Neural crest cell (in vitro differentiated cells): Measurements from ENCODE around the gene SNRPF. TPM values are rescaled to one million over a fixed set of nuclear protein-coding genes. Genes with fewer than 3 reads are reported as not detected.

ENCODE experiments used
- DNase-seq: peaks from one replicate; pipeline ENCODE4 v3.0.0; 2021; ENCODE audit warnings: low read depth, mixed read lengths, low spot score
- H3K27ac Mint-ChIP-seq: one replicate; pipeline ENCODE4 v1.8.0; 2021; ENCODE audit warnings: mild to moderate bottlenecking, mixed read lengths; ENCODE audit not compliant: unreplicated experiment
- H3K27me3 Mint-ChIP-seq: 2 replicates; pipeline ENCODE4 v1.8.0; 2021; ENCODE audit warnings: low read depth, mild to moderate bottlenecking, mixed read lengths
- H3K36me3 Mint-ChIP-seq: 2 replicates; pipeline ENCODE4 v1.8.0; 2021; ENCODE audit warnings: low read depth, mild to moderate bottlenecking, mixed read lengths
- H3K4me1 Mint-ChIP-seq: 2 replicates; pipeline ENCODE4 v1.8.0; 2021; ENCODE audit warnings: mixed read lengths
- H3K4me3 Mint-ChIP-seq: one replicate; pipeline ENCODE4 v1.8.0; 2021; ENCODE audit warnings: mild to moderate bottlenecking, mixed read lengths
- H3K9me3 Mint-ChIP-seq: 2 replicates; pipeline ENCODE4 v1.8.0; 2021; ENCODE audit warnings: mixed read lengths
- CTCF ChIP-seq: fragments of 200-600 bp; sonication (generic); conservative IDR thresholded peaks from 2 replicates; pipeline ENCODE4 v1.5.0; 2021; ENCODE audit warnings: antibody characterized with exemption, mild to moderate bottlenecking
- total RNA-seq: library from RNA; stranded (reverse); gene quantifications from 2 replicates; pipeline ENCODE4 v1.2.1, GENCODE V29; 2021

The SNRPF gene
- total RNA-seq, 1 donor from 2014 or later, result 71.5 TPM

- H3K27me3 Mint-ChIP-seq, result no peaks in the 10 kb centered on the region
- H3K4me3 Mint-ChIP-seq, result no peak overlapping the region
- H3K27ac Mint-ChIP-seq, result no peak overlapping the region
- TF ChIP-seq CTCF, result peak; percentile 62
- no peaks in the 10 kb centered on the region for H3K36me3 Mint-ChIP-seq
- no peaks in the 10 kb centered on the region for H3K4me1 Mint-ChIP-seq
- peaks cover 3% of the 10 kb centered on the region for H3K9me3 Mint-ChIP-seq
- no peak for DNase-seq
Observed at GRCh38 chr12:95820096-95820703, 38.6 kb upstream of the SNRPF start.

- no peaks in the 10 kb centered on the region for H3K27me3 Mint-ChIP-seq
- H3K27ac Mint-ChIP-seq, result no peak overlapping the region
- no peak for DNase-seq
- H3K4me3 Mint-ChIP-seq, result no peak overlapping the region
- H3K9me3 Mint-ChIP-seq, result no peaks in the 10 kb centered on the region
- no peak for TF ChIP-seq CTCF
- no peaks in the 10 kb centered on the region for H3K36me3 Mint-ChIP-seq
- H3K4me1 Mint-ChIP-seq, result peaks cover 21% of the 10 kb centered on the region
Observed at GRCh38 chr12:95829395-95829794, 29.4 kb upstream of the SNRPF start.

GRCh38 chr12:95830335-95831089 is 28.2 kb upstream of the SNRPF start:
- Mint-ChIP-seq H3K4me3 (no peak overlapping the region), H3K4me1 (peaks cover 21% of the 10 kb centered on the region), H3K36me3 (no peaks in the 10 kb centered on the region), H3K27ac (no peak overlapping the region), H3K27me3 (peaks cover 3% of the 10 kb centered on the region), H3K9me3 (no peaks in the 10 kb centered on the region)
- no peak for DNase-seq
- no peak for TF ChIP-seq CTCF

- peaks cover 3% of the 10 kb centered on the region for H3K4me1 Mint-ChIP-seq
- no peak overlapping the region for H3K4me3 Mint-ChIP-seq
- H3K9me3 Mint-ChIP-seq, result no peaks in the 10 kb centered on the region
- H3K36me3 Mint-ChIP-seq, result no peaks in the 10 kb centered on the region
- no peak overlapping the region for H3K27ac Mint-ChIP-seq
- no peak for DNase-seq
- TF ChIP-seq CTCF, result no peak
- H3K27me3 Mint-ChIP-seq, result peaks cover 23% of the 10 kb centered on the region
Observed at GRCh38 chr12:95834572-95834971, 24.2 kb upstream of the SNRPF start.

- no peak for DNase-seq
- Mint-ChIP-seq H3K4me3 (no peak overlapping the region), H3K27ac (no peak overlapping the region), H3K27me3 (peaks cover 23% of the 10 kb centered on the region), H3K9me3 (no peaks in the 10 kb centered on the region), H3K4me1 (no peaks in the 10 kb centered on the region), H3K36me3 (no peaks in the 10 kb centered on the region)
- no peak for TF ChIP-seq CTCF
Observed at GRCh38 chr12:95836185-95836609, 22.6 kb upstream of the SNRPF start.
